ENCODE measurements around the gene SRRM3. TPM values are rescaled to one million over a fixed set of nuclear protein-coding genes. Genes with fewer than 3 reads are reported as not detected.
"Not testable (repeated sequence)": the region's sequence is repeated elsewhere in the genome, so short reads cannot be mapped to it uniquely, and the experiment has no call there.

Gene SRRM3
- total and polyA plus RNA-seq, 2 donors: 0.58 to 3.0 TPM

DNA sequence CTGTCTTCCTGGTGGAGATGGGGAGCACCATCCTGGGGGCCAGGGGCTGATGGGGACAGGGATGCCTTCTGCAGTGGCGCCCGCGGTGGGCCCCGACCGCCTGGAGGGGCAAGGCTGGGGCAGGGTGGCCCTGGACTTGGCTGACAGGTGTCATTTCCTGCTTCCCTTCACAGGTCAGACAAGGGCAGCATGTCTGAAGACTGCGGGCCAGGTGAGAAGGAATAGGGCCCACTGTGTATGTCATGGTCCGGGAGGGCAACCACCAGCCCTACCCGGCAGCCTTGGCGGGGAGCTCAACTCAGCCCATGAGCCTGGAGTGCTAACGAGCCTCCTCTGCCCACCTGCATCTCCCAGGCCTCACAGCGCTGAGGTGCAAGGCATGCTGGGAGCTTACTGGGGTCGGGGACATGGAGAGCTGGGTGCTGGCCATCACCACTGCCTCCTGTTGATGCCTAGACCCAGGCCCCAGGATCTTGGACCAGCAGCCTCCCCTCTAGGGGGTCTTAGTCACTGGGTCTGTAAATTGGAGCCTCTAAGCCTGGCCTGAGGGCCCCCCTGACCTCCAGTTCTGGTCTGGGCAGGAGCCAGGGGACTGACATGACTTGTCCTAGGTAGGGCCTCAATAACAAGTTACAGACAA is 28.0 kb upstream of the SRRM3 start:
- no peaks in the 10 kb centered on the region for H3K4me1 ChIP-seq (ENCODE audit: insufficient read depth)
- WGBS: 84% methylated on average over 12 of the region's 12 CpGs
- H3K36me3 ChIP-seq (ENCODE audit: insufficient read depth): no peaks in the 10 kb centered on the region
- no peak overlapping the region for H3K4me3 ChIP-seq (ENCODE audit: low read depth, low read length)
- no peak for DNase-seq (ENCODE audit: extremely low spot score)
- no peak overlapping the region for H3K27ac ChIP-seq (ENCODE audit: low read depth)

DNA sequence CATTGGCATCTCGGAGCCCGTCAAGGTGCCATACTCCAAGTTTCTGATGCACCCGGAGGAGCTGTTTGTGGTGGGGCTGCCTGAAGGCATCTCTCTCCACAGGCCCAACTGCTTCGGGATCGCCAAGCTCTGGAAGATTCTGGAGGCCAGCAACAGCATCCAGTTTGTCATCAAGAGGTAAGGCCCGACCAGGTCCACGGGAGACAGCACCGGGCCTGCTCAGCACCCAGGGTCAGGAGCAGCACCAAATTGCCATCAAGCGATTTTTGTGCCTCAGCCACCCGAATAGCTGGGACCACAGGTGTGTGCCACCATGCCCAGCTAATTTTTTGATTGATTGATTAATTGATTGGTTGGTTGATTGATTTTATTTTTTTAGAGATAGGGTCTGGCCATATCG is 24.7 kb upstream of the SRRM3 start:
- not testable (repeated sequence) for H3K4me3 ChIP-seq (ENCODE audit: low read depth, low read length); H3K36me3 ChIP-seq (ENCODE audit: insufficient read depth); H3K27ac ChIP-seq (ENCODE audit: low read depth); DNase-seq (ENCODE audit: extremely low spot score); H3K4me1 ChIP-seq (ENCODE audit: insufficient read depth)
- 96% methylated on average over 11 of the region's 11 CpGs for WGBS

DNA sequence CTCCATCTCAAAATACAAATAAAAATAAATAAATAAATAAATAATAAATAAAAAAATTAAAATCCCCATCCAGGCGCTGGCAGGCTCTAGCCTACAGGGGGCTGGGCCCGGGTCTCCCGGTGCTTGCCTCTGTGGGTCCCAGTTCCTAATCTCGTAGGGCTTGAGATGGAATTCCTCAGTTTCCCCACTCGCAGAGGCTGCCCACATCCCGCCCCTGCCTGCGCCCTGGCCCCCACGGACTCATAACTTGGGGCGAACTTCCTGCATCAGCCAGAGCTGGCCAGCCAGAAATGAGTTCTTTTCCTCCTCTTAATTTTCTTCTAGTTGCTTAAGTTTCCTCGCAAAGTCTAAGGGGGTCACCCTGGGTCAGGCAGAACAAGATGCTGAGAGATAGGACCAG is 22.0 kb upstream of the SRRM3 start:
- no peak for DNase-seq (ENCODE audit: extremely low spot score)
- 90% methylated on average over 10 of the region's 10 CpGs for whole genome bisulfite sequencing
- no peaks in the 10 kb centered on the region for H3K4me1 ChIP-seq (ENCODE audit: insufficient read depth)
- H3K27ac ChIP-seq (ENCODE audit: low read depth): no peak overlapping the region
- no peak overlapping the region for H3K4me3 ChIP-seq (ENCODE audit: low read depth, low read length)
- no peaks in the 10 kb centered on the region for H3K36me3 ChIP-seq (ENCODE audit: insufficient read depth)

DNA sequence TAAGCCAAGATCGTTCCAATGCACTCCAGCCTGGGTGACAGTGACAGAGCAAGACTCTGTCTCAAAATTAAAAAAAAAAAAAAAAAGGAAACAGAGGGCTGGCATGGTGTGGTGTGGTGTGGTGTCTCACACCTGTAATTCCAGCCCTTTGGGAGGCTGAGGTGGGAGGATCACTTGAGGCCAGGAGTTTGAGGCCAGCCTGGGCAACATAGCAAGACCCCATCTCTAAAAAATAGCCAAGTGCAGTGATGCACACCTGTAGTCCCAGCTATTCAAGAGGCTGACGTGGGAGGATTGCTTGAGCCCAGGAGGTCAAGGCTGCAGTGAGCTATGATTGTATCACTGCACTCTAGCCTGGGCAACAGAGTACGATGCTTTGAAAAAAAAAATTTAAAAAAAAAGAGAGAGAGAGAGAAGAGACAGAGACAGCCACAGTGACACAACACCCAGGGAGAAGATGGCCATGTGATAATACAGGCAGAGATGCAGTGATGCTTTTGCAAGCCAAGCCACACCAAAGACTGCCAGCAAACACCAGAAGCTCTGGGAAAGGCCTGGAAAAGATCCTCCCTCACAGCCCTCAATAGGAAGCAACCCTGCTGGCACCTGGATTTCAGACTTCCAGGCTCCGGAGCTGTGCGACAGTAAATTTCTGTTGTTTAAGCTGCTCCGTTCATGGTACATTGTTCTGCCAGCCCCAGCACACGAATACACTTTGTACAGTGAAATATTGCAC is 19.3 kb upstream of the SRRM3 start:
- no peak for DNase-seq (ENCODE audit: extremely low spot score)
- no peak overlapping the region for H3K4me3 ChIP-seq (ENCODE audit: low read depth, low read length)
- WGBS: 75% methylated on average over 7 of the region's 7 CpGs
- H3K4me1 ChIP-seq (ENCODE audit: insufficient read depth): no peaks in the 10 kb centered on the region
- H3K27ac ChIP-seq (ENCODE audit: low read depth): no peak overlapping the region
- no peaks in the 10 kb centered on the region for H3K36me3 ChIP-seq (ENCODE audit: insufficient read depth)

DNA sequence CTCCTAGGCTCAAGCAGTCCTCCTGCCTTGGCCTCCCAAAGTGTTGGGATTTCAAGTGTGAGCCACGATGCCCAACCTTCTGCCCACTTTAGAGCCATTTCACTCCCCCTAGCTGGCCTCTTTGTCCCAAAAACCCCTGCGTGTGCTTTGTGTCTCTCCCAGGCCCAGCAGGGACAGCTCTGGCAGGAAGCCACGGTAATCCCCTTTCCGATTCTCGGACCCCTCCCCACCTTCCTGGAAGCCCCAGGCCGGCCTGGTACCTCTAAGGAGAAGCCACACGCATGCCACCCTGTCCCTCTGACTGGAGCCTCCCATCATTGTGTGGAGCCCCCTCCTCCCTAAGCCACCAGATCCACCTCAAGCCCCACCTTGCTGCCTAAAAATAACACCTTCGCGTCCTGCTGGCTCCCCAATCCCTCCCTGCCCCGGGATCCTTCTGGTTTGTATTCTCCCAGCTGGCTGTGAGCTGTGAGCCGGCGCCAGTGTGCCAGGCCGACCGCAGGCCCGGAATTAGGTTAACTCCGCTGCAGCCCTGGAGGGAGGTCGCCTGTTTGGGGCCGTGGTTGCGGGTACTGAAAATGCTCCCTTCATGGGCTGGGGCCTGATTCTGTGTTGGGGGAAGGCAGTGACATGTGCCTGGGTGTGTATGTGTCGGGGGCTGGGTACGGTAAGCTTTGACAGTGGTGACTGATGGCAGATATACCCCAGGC is 16.4 kb upstream of the SRRM3 start:
- WGBS: 33% methylated on average over 21 of the region's 21 CpGs
- H3K36me3 ChIP-seq (ENCODE audit: insufficient read depth): no peaks in the 10 kb centered on the region
- DNase-seq (ENCODE audit: extremely low spot score): no peak
- H3K27ac ChIP-seq (ENCODE audit: low read depth): no peak overlapping the region
- no peak overlapping the region for H3K4me3 ChIP-seq (ENCODE audit: low read depth, low read length)
- no peaks in the 10 kb centered on the region for H3K4me1 ChIP-seq (ENCODE audit: insufficient read depth)

DNA sequence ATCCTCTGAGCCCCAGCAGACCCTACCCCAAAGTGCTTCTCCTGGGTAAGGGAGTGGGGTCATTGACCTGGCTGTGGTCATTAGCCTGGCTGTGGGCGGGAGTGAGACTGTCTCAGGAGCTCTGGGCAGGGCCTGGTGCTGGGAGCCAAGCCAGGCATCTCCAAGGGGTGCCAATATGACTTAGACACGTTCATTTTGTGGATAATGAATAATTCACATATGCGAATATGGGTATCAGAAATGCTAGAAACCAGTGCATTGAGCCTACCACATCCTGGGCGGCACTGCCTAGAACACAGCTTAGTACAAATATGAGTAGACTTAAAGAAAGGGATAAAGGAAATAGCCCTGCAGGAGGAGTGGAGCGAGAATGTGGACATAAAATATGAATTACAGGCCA is 14.4 kb upstream of the SRRM3 start:
- no peaks in the 10 kb centered on the region for H3K4me1 ChIP-seq (ENCODE audit: insufficient read depth)
- 71% methylated on average over 5 of the region's 5 CpGs for WGBS
- no peak overlapping the region for H3K4me3 ChIP-seq (ENCODE audit: low read depth, low read length)
- no peaks in the 10 kb centered on the region for H3K36me3 ChIP-seq (ENCODE audit: insufficient read depth)
- no peak for DNase-seq (ENCODE audit: extremely low spot score)
- no peak overlapping the region for H3K27ac ChIP-seq (ENCODE audit: low read depth)

DNA sequence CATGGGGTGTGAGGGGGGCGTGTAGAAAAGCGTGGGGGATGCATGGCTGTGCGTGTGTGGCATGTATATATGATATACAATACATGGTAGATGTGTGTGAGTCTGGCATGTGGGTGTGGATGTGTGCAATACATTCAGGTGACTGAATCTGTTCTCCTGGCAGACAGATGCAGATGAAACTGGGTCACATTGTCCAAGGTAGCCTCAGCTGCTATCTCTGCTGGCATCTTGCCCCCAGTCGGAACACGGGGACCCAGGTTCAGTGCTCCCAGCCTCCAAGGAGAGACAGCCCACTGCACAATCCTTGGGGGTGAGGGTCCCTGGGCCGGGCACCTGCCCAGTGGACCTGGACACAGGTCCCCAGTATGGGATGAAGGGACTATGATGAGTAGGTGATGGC is 12.4 kb upstream of the SRRM3 start:
- 79% methylated on average over 6 of the region's 6 CpGs for WGBS
- H3K4me1 ChIP-seq (ENCODE audit: insufficient read depth): no peaks in the 10 kb centered on the region
- no peak overlapping the region for H3K27ac ChIP-seq (ENCODE audit: low read depth)
- DNase-seq (ENCODE audit: extremely low spot score): no peak
- no peaks in the 10 kb centered on the region for H3K36me3 ChIP-seq (ENCODE audit: insufficient read depth)
- no peak overlapping the region for H3K4me3 ChIP-seq (ENCODE audit: low read depth, low read length)

DNA sequence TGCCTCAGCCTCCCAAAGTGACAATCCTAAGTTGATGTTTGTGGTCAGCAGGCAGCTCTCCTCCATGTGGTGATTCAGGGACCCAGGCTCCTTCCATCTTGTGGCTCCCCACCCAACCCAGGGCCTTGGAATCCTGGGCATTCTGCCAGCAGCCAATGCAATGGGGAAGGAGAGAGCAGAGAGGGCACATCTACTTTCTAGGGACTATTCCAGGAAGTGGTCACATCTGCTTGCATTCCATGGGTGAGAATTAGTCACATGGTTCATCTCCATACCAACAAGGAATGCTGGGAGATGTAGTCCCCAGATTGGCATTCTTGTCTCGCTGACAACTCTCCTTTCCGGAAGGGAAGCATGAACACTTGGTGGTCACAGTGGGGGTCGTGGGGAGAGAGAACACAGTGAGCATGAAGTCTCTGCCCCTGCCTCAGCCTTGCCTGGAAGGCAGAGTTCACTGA is 9.9 kb upstream of the SRRM3 start:
- no peaks in the 10 kb centered on the region for H3K4me1 ChIP-seq (ENCODE audit: insufficient read depth)
- H3K27ac ChIP-seq (ENCODE audit: low read depth): no peak overlapping the region
- whole genome bisulfite sequencing: 28% methylated on average over 3 of the region's 3 CpGs
- H3K4me3 ChIP-seq (ENCODE audit: low read depth, low read length): no peak overlapping the region
- no peaks in the 10 kb centered on the region for H3K36me3 ChIP-seq (ENCODE audit: insufficient read depth)
- no peak for DNase-seq (ENCODE audit: extremely low spot score)

DNA sequence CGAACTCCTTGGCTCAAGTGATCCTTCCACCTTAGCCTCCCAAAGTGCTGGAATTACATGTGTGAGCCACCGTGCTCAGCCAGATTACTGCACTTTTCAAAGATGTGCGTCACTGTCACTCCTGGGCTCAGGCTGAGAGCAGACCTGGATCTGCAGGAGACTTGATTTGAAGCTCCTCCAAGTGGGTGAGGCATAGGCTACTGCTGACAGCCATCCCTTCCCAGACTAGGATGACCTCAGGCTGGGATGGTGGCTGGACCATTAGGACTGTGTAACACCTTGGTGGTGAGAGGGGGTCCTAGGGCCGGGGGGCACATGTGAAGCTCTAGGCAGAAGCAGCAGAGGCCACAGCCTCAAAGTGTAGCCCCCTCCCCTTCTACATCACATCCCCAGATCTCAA is 8.2 kb upstream of the SRRM3 start:
- Histone ChIP-seq H3K36me3 (ENCODE audit: insufficient read depth) (no peaks in the 10 kb centered on the region), H3K4me1 (ENCODE audit: insufficient read depth) (no peaks in the 10 kb centered on the region), H3K27ac (ENCODE audit: low read depth) (no peak overlapping the region), H3K4me3 (ENCODE audit: low read depth, low read length) (no peak overlapping the region)
- no peak for DNase-seq (ENCODE audit: extremely low spot score)
- 51% methylated on average over 4 of the region's 4 CpGs for WGBS

DNA sequence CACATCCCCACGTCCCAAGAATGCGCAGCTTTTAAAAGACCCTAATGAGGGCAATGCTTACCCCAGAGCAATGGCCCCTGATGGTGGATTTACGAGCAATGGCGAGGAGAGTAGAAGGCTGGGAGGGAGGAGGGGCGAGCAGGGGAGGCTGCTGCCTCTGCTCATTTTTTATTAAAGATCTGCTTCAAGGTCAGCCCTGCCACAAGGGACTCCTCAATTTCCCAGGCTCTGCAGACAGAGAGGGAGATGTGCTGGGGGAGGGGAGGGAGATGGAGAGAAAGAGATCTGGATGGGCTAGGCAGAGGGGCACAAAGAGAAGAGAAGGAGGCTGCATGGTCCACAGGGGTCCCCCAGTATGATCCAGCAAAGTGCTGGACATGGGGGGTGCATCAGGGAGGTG is 7.8 kb upstream of the SRRM3 start:
- Histone ChIP-seq H3K4me3 (ENCODE audit: low read depth, low read length) (no peak overlapping the region), H3K4me1 (ENCODE audit: insufficient read depth) (no peaks in the 10 kb centered on the region), H3K27ac (ENCODE audit: low read depth) (no peak overlapping the region), H3K36me3 (ENCODE audit: insufficient read depth) (no peaks in the 10 kb centered on the region)
- WGBS: 13% methylated on average over 5 of the region's 5 CpGs
- DNase-seq (ENCODE audit: extremely low spot score): no peak

DNA sequence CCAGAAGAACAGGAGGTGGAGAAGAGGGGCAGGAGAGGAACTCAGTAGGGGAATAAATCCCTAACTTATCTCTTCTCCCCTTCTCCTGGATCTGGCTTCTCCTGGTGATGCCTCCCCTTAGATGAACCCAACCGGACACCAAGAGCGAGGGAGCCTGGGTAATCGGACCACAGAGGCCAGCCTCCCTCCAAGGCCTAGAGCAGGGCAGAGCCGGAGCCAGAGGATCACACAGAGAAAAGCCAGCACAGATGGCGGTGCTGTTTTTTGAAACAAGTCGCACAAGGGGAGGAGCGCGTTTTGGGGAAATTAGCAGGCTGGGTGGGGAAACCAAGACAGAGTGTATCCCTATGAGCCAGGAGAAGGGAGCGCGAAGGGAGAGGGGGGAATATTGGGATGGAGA is 4.9 kb upstream of the SRRM3 start:
- H3K27ac ChIP-seq (ENCODE audit: low read depth): no peak overlapping the region
- 87% methylated on average over 10 of the region's 10 CpGs for WGBS
- no peaks in the 10 kb centered on the region for H3K36me3 ChIP-seq (ENCODE audit: insufficient read depth)
- no peak overlapping the region for H3K4me3 ChIP-seq (ENCODE audit: low read depth, low read length)
- no peak for DNase-seq (ENCODE audit: extremely low spot score)
- H3K4me1 ChIP-seq (ENCODE audit: insufficient read depth): no peaks in the 10 kb centered on the region

DNA sequence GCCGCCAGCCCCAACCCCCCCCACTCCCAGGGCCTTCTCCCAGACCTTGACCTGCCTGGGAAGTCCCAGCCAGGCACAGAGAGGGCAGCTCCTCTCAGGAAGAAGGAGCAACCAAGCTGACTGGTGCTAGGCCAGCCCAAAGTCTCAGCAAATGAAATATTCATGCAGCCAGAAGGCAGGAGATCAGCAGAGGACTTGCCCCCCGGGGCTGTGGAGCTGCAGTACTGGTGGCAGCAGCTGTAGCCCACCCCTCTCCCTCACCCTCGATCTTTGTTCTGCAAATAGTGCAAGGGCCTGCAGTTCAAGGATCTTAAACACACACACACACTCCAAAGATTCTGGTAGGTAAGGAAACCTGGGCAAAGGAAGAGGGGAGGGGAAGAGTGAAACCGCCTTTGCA is 3.5 kb upstream of the SRRM3 start:
- no peaks in the 10 kb centered on the region for H3K36me3 ChIP-seq (ENCODE audit: insufficient read depth)
- DNase-seq (ENCODE audit: extremely low spot score): no peak
- WGBS: 34% methylated on average over 4 of the region's 4 CpGs
- H3K27ac ChIP-seq (ENCODE audit: low read depth): no peak overlapping the region
- H3K4me3 ChIP-seq (ENCODE audit: low read depth, low read length): no peak overlapping the region
- no peaks in the 10 kb centered on the region for H3K4me1 ChIP-seq (ENCODE audit: insufficient read depth)

DNA sequence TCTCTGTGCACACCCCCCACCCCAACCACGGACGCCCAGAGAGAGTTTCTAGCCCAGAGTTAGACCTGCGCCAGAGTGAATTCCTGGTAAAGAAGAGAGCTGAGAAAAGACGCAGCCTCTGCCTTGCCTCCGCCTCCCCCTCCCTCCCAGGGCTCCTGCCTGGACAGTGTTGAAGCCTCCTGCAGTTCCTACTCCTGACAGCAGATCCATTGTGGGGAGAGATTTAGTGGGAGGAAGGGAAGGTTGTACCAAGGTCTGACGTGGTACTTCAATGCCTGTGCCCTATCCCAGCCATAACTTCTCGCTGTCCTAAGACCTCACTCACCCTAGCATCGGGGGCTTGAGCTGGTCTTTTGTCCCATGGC is 952 bp downstream of the SRRM3 start:
- H3K4me3 ChIP-seq (ENCODE audit: low read depth, low read length): no peak overlapping the region
- no peaks in the 10 kb centered on the region for H3K36me3 ChIP-seq (ENCODE audit: insufficient read depth)
- DNase-seq (ENCODE audit: extremely low spot score): no peak
- no peak overlapping the region for H3K27ac ChIP-seq (ENCODE audit: low read depth)
- WGBS: 43% methylated on average over 8 of the region's 8 CpGs
- H3K4me1 ChIP-seq (ENCODE audit: insufficient read depth): no peaks in the 10 kb centered on the region

DNA sequence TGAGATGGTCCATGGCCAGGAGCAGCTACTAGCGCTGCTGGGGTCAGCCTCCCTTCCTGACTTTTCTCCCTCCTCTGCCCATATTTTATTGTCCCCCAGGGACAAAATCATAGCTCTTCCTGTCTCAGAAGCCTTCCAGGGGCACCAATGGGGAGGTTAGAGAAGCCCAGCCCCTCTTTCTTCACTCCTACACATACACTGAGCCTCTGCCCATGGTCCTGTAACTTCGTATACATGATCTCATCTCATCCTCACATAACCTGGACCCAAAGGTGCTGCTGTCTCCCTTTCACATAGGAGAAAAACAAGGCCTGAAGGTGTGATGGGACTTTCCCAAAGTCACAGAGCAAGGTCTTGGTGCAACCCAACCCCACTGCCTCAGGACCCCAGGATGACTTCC is 2.5 kb downstream of the SRRM3 start:
- Histone ChIP-seq H3K36me3 (ENCODE audit: insufficient read depth) (no peaks in the 10 kb centered on the region), H3K4me1 (ENCODE audit: insufficient read depth) (no peaks in the 10 kb centered on the region), H3K27ac (ENCODE audit: low read depth) (no peak overlapping the region), H3K4me3 (ENCODE audit: low read depth, low read length) (no peak overlapping the region)
- 63% methylated on average over 2 of the region's 2 CpGs for WGBS
- no peak for DNase-seq (ENCODE audit: extremely low spot score)
